IPS-18a (cell line): ENCODE measurements around the gene TYMS.

Experiments
- H3K27ac ChIP-seq: one replicate; pipeline ENCODE4 v1.5.1; 2013; ENCODE audit warnings: low read length
- H3K27me3 ChIP-seq: one replicate; pipeline ENCODE4 v1.6.1; 2013; ENCODE audit warnings: mild to moderate bottlenecking, low read length; ENCODE audit not compliant: control insufficient read depth, insufficient read depth
- H3K36me3 ChIP-seq: one replicate; pipeline ENCODE4 v1.6.1; 2013; ENCODE audit warnings: low read depth, low read length; ENCODE audit not compliant: control insufficient read depth
- H3K4me1 ChIP-seq: one replicate; pipeline ENCODE4 v1.6.1; 2013; ENCODE audit warnings: low read depth, low read length; ENCODE audit not compliant: control insufficient read depth
- H3K4me3 ChIP-seq: one replicate; pipeline ENCODE4 v1.5.1; 2013; ENCODE audit warnings: low read length
- H3K9ac ChIP-seq: one replicate; pipeline ENCODE4 v1.6.1; 2013; ENCODE audit warnings: mild to moderate bottlenecking, low read length, moderate library complexity
- H3K9me3 ChIP-seq: one replicate; pipeline ENCODE4 v1.6.1; 2013; ENCODE audit warnings: low read depth, low read length; ENCODE audit not compliant: control insufficient read depth

The TYMS gene

GRCh38 chr18:650428-650858, 7.0 kb upstream of the TYMS start:
- Histone ChIP-seq H3K27ac (no peak overlapping the region), H3K9ac (no peak overlapping the region), H3K27me3 (no peaks in the 10 kb centered on the region), H3K4me1 (no peaks in the 10 kb centered on the region), H3K9me3 (no peaks in the 10 kb centered on the region), H3K4me3 (no peak overlapping the region), H3K36me3 (no peaks in the 10 kb centered on the region)

- H3K27ac ChIP-seq, result no peak overlapping the region
- H3K36me3 ChIP-seq, result no peaks in the 10 kb centered on the region
- no peaks in the 10 kb centered on the region for H3K4me1 ChIP-seq
- H3K9ac ChIP-seq, result no peak overlapping the region
- H3K4me3 ChIP-seq, result no peak overlapping the region
- no peaks in the 10 kb centered on the region for H3K9me3 ChIP-seq
- no peaks in the 10 kb centered on the region for H3K27me3 ChIP-seq
Measured at GRCh38 chr18:652131-652530, 5.3 kb upstream of the TYMS start.

- Histone ChIP-seq H3K9me3 (no peaks in the 10 kb centered on the region), H3K27ac (no peak overlapping the region), H3K27me3 (no peaks in the 10 kb centered on the region), H3K4me1 (no peaks in the 10 kb centered on the region), H3K36me3 (no peaks in the 10 kb centered on the region), H3K4me3 (no peak overlapping the region), H3K9ac (no peak overlapping the region)
Measured at GRCh38 chr18:653512-653911, 3.9 kb upstream of the TYMS start.

GRCh38 chr18:654601-655000, 2.9 kb upstream of the TYMS start:
- H3K36me3 ChIP-seq, result peaks cover 1% of the 10 kb centered on the region
- H3K4me1 ChIP-seq, result no peaks in the 10 kb centered on the region
- H3K27ac ChIP-seq, result no peak overlapping the region
- H3K4me3 ChIP-seq, result no peak overlapping the region
- no peaks in the 10 kb centered on the region for H3K27me3 ChIP-seq
- H3K9ac ChIP-seq, result no peak overlapping the region
- H3K9me3 ChIP-seq, result no peaks in the 10 kb centered on the region

- H3K4me3 ChIP-seq, result no peak overlapping the region
- no peaks in the 10 kb centered on the region for H3K4me1 ChIP-seq
- H3K9ac ChIP-seq, result no peak overlapping the region
- no peaks in the 10 kb centered on the region for H3K9me3 ChIP-seq
- no peaks in the 10 kb centered on the region for H3K27me3 ChIP-seq
- H3K36me3 ChIP-seq, result peaks cover 9% of the 10 kb centered on the region
- no peak overlapping the region for H3K27ac ChIP-seq
Measured at GRCh38 chr18:655445-655844, 2.0 kb upstream of the TYMS start.

- Histone ChIP-seq H3K27ac (peak overlapping the region; percentile 33), H3K36me3 (peaks cover 23% of the 10 kb centered on the region), H3K9ac (peak overlapping the region; percentile 85), H3K27me3 (no peaks in the 10 kb centered on the region), H3K4me1 (no peaks in the 10 kb centered on the region), H3K4me3 (peak overlapping the region; percentile 88), H3K9me3 (no peaks in the 10 kb centered on the region)
Measured at GRCh38 chr18:658001-658946, 821 bp downstream of the TYMS start.

- peaks cover 23% of the 10 kb centered on the region for H3K36me3 ChIP-seq
- H3K9me3 ChIP-seq, result no peaks in the 10 kb centered on the region
- H3K4me3 ChIP-seq, result peak overlapping the region; percentile 88
- no peaks in the 10 kb centered on the region for H3K27me3 ChIP-seq
- H3K27ac ChIP-seq, result no peak overlapping the region
- H3K9ac ChIP-seq, result peak overlapping the region; percentile 85
- no peaks in the 10 kb centered on the region for H3K4me1 ChIP-seq
Measured at GRCh38 chr18:658947-659533, 1.6 kb downstream of the TYMS start.

- H3K9ac ChIP-seq, result no peak overlapping the region
- no peaks in the 10 kb centered on the region for H3K4me1 ChIP-seq
- H3K9me3 ChIP-seq, result no peaks in the 10 kb centered on the region
- peaks cover 23% of the 10 kb centered on the region for H3K36me3 ChIP-seq
- H3K27ac ChIP-seq, result no peak overlapping the region
- no peak overlapping the region for H3K4me3 ChIP-seq
- no peaks in the 10 kb centered on the region for H3K27me3 ChIP-seq
Measured at GRCh38 chr18:659597-659996, 2.1 kb downstream of the TYMS start.

- Histone ChIP-seq H3K4me3 (no peak overlapping the region), H3K27me3 (no peaks in the 10 kb centered on the region), H3K9me3 (no peaks in the 10 kb centered on the region), H3K4me1 (no peaks in the 10 kb centered on the region), H3K36me3 (peaks cover 29% of the 10 kb centered on the region), H3K9ac (no peak overlapping the region), H3K27ac (no peak overlapping the region)
Measured at GRCh38 chr18:662197-662596, 4.7 kb downstream of the TYMS start.

GRCh38 chr18:666177-666576, 8.7 kb downstream of the TYMS start:
- peaks cover 47% of the 10 kb centered on the region for H3K36me3 ChIP-seq
- no peaks in the 10 kb centered on the region for H3K27me3 ChIP-seq
- H3K27ac ChIP-seq, result no peak overlapping the region
- H3K9ac ChIP-seq, result no peak overlapping the region
- no peak overlapping the region for H3K4me3 ChIP-seq
- H3K9me3 ChIP-seq, result no peaks in the 10 kb centered on the region
- no peaks in the 10 kb centered on the region for H3K4me1 ChIP-seq

- Histone ChIP-seq H3K9ac (no peak overlapping the region), H3K27me3 (no peaks in the 10 kb centered on the region), H3K4me1 (no peaks in the 10 kb centered on the region), H3K9me3 (no peaks in the 10 kb centered on the region), H3K27ac (no peak overlapping the region), H3K36me3 (peaks cover 49% of the 10 kb centered on the region), H3K4me3 (no peak overlapping the region)
Measured at GRCh38 chr18:666628-667027, 9.2 kb downstream of the TYMS start.

- Histone ChIP-seq H3K9me3 (no peaks in the 10 kb centered on the region), H3K27ac (no peak overlapping the region), H3K36me3 (peaks cover 59% of the 10 kb centered on the region), H3K4me1 (no peaks in the 10 kb centered on the region), H3K27me3 (no peaks in the 10 kb centered on the region), H3K4me3 (no peak overlapping the region), H3K9ac (no peak overlapping the region)
Measured at GRCh38 chr18:668260-668659, 10.8 kb downstream of the TYMS start.
